ENCODE measurements around the gene YIPF2. TPM values are rescaled to one million over a fixed set of nuclear protein-coding genes. Genes with fewer than 3 reads are reported as not detected.

Gene YIPF2
- total RNA-seq, 2 donors from 2014 or later, result 55.6 to 62.6 TPM

DNA sequence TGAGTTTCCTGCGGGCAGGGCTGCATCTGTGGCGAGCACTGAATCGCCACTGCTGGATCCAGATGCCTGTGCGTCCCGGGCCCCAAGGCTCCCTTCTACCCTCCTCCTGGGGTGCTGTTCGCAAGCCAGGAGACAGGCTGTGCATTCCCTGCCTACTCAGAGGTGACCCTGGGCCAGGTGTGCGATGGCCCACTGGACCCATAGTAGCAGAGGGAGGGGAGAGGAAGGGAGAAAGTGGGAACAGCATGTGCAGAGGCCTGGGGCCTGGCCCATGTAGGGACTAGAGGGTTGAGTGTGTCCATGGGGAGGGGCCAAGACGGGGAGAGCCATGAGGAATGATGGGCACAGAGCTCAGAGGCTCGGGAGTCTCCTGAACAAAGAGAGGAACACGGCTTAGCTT is 29.8 kb downstream of the YIPF2 start:
- H3K27ac Mint-ChIP-seq, result peak overlapping the region; percentile 44
- H3K36me3 Mint-ChIP-seq (ENCODE audit: low read depth), result peaks cover 17% of the 10 kb centered on the region
- H3K4me3 ChIP-seq (ENCODE audit: low read length), result no peak overlapping the region
- no peaks in the 10 kb centered on the region for H3K27me3 ChIP-seq (ENCODE audit: control insufficient read depth, insufficient read depth, low read length, poor library complexity, severe bottlenecking)
- H3K9ac ChIP-seq (ENCODE audit: extremely low read depth, low read length, poor library complexity, severe bottlenecking), result no peak overlapping the region
- H3K9me3 Mint-ChIP-seq, result peaks cover 12% of the 10 kb centered on the region
- H3K4me3 Mint-ChIP-seq, result no peak overlapping the region
- peaks cover 2% of the 10 kb centered on the region for H3K36me3 ChIP-seq (ENCODE audit: control insufficient read depth, insufficient read depth, low read length)
- DNase-seq, result no peak
- no peaks in the 10 kb centered on the region for H3K4me1 ChIP-seq (ENCODE audit: control insufficient read depth, insufficient read depth, low read length)
- H3K27ac ChIP-seq (ENCODE audit: low read depth, low read length), result no peak overlapping the region
- H3K27me3 Mint-ChIP-seq (ENCODE audit: insufficient read depth), result no peaks in the 10 kb centered on the region
- H3K4me1 Mint-ChIP-seq, result peaks cover 13% of the 10 kb centered on the region
- WGBS, 2 experiments (ENCODE audit: insufficient coverage in 1 of 2, insufficient read length in 1 of 2), result 86 to 100% methylated on average over 2 to 10 of the region's 10 CpGs
- H3K9me3 ChIP-seq (ENCODE audit: control insufficient read depth, low read length), result peaks cover 7% of the 10 kb centered on the region
- TF ChIP-seq, protein P1, sequence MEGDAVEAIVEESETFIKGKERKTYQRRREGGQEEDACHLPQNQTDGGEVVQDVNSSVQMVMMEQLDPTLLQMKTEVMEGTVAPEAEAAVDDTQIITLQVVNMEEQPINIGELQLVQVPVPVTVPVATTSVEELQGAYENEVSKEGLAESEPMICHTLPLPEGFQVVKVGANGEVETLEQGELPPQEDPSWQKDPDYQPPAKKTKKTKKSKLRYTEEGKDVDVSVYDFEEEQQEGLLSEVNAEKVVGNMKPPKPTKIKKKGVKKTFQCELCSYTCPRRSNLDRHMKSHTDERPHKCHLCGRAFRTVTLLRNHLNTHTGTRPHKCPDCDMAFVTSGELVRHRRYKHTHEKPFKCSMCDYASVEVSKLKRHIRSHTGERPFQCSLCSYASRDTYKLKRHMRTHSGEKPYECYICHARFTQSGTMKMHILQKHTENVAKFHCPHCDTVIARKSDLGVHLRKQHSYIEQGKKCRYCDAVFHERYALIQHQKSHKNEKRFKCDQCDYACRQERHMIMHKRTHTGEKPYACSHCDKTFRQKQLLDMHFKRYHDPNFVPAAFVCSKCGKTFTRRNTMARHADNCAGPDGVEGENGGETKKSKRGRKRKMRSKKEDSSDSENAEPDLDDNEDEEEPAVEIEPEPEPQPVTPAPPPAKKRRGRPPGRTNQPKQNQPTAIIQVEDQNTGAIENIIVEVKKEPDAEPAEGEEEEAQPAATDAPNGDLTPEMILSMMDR (conservative IDR thresholded peaks at IDR 0.05), result no peak

DNA sequence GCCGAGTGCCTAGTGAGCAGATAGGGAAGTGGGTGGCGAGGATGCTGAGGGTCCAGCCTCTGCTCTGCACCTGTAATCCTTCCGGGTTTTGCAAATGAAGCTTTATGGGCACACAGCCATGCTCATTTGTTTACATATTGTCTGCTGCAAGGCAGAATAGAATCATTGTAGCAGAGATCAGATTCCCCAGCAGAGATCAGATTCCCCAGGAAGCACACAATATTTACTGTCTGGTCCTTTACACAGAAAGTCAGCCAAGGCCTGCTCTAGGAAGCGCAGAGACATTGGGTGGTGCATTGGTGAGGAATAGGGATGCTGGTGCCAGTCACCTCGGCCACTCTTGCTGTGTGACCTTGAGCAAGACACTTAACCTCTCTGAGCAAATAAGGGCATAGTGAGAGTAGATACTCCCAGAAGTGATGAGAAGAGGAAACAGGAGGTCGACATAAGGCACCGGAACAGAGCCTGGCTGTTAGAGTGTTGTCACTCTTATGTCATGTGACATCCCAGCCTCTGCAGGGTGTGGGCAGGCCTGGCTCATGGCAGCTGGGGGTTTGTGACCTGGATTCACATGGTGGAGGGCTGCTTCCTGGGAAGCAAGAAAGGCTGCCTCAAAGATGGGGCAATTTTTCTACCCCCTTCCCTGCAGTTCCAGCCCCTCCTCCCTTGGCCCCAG is 31.4 kb downstream of the YIPF2 start:
- 92 to 97% methylated on average over 7 of the region's 7 CpGs for WGBS, 2 experiments (ENCODE audit: insufficient coverage in 1 of 2, insufficient read length in 1 of 2)
- Histone ChIP-seq H3K9me3 (ENCODE audit: control insufficient read depth, low read length) (no peaks in the 10 kb centered on the region), H3K4me3 (ENCODE audit: low read length) (no peak overlapping the region), H3K4me1 (ENCODE audit: control insufficient read depth, insufficient read depth, low read length) (no peaks in the 10 kb centered on the region), H3K36me3 (ENCODE audit: control insufficient read depth, insufficient read depth, low read length) (peaks cover 2% of the 10 kb centered on the region), H3K27me3 (ENCODE audit: control insufficient read depth, insufficient read depth, low read length, poor library complexity, severe bottlenecking) (no peaks in the 10 kb centered on the region), H3K9ac (ENCODE audit: extremely low read depth, low read length, poor library complexity, severe bottlenecking) (no peak overlapping the region), H3K27ac (ENCODE audit: low read depth, low read length) (peak overlapping the region; percentile 49)
- Mint-ChIP-seq H3K4me1 (peaks cover 18% of the 10 kb centered on the region), H3K27ac (peak overlapping the region; percentile 70), H3K4me3 (no peak overlapping the region), H3K36me3 (ENCODE audit: low read depth) (peaks cover 8% of the 10 kb centered on the region), H3K9me3 (no peaks in the 10 kb centered on the region), H3K27me3 (ENCODE audit: insufficient read depth) (no peaks in the 10 kb centered on the region)
- TF ChIP-seq, protein P1 (conservative IDR thresholded peaks at IDR 0.05), result no peak
- DNase-seq, result peak; percentile 31

DNA sequence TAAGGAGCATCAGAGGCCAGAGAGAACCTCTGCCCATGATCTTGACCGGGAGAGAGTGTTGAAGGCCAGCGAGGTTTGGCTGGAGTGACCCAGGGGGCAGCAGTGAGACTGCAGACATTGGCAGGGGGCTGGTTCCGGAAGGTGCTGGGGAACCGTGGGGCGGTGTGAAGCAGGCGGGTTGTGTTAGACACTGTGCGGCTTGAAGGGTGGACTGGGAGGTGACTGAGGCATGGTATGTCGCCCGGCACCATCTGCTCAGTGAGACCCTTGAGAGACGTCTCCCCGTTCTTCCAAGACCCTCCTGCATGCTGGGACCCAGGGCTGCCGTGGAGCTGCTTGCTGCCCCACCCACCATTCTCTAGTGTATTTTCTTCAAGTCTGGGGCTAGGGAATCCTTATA is 32.5 kb downstream of the YIPF2 start:
- no peaks in the 10 kb centered on the region for H3K27me3 Mint-ChIP-seq (ENCODE audit: insufficient read depth)
- Histone ChIP-seq H3K27me3 (ENCODE audit: control insufficient read depth, insufficient read depth, low read length, poor library complexity, severe bottlenecking) (no peaks in the 10 kb centered on the region), H3K9ac (ENCODE audit: extremely low read depth, low read length, poor library complexity, severe bottlenecking) (no peak overlapping the region), H3K4me3 (ENCODE audit: low read length) (no peak overlapping the region), H3K9me3 (ENCODE audit: control insufficient read depth, low read length) (no peaks in the 10 kb centered on the region), H3K4me1 (ENCODE audit: control insufficient read depth, insufficient read depth, low read length) (no peaks in the 10 kb centered on the region), H3K27ac (ENCODE audit: low read depth, low read length) (no peak overlapping the region), H3K36me3 (ENCODE audit: control insufficient read depth, insufficient read depth, low read length) (peaks cover 2% of the 10 kb centered on the region)
- H3K9me3 Mint-ChIP-seq, result no peaks in the 10 kb centered on the region
- H3K4me3 Mint-ChIP-seq, result no peak overlapping the region
- H3K36me3 Mint-ChIP-seq (ENCODE audit: low read depth), result peaks cover 8% of the 10 kb centered on the region
- peak; percentile 85 for DNase-seq
- WGBS, 2 experiments (ENCODE audit: insufficient coverage in 1 of 2, insufficient read length in 1 of 2), result 86 to 88% methylated on average over 9 to 12 of the region's 12 CpGs
- TF ChIP-seq, protein P1 (conservative IDR thresholded peaks at IDR 0.05), result peak; percentile 75
- peaks cover 29% of the 10 kb centered on the region for H3K4me1 Mint-ChIP-seq
- H3K27ac Mint-ChIP-seq, result peak overlapping the region; percentile 69
